Sciatic nerve (tissue), 2 donors: Measurements from ENCODE around the gene GCSAM. TPM values are rescaled to one million over a fixed set of nuclear protein-coding genes. Genes with fewer than 3 reads are reported as not detected.
"Not testable (repeated sequence)": the region's sequence is repeated elsewhere in the genome, so short reads cannot be mapped to it uniquely, and the experiment has no call there.

Experiments used
- ATAC-seq: fragments of 200-7000 bp; cut with Tn5 transposase; one replicate; pipeline ENCODE4 v1.9.1; 2020; ENCODE audit warnings: mild to moderate bottlenecking, moderate library complexity
- DNase-seq: peaks from one replicate; pipeline ENCODE4 v3.0.0-alpha.2; 2020; ENCODE audit warnings: low spot score
- intact Hi-C: fragments of 100-400 bp; cut with DNase I; formaldehyde crosslinking; loops from one replicate; pipeline ENCODE4 v1.14.2; 2022
- microRNA-seq: library from miRNA; unstranded; fragments of <30 nt; microRNA quantifications from one replicate; pipeline ENCODE4 v1.2.0, GENCODE V29; 2020
- total RNA-seq: library from RNA; stranded (reverse); fragmentation: NEBNext Ultra II Directional; extraction: Animal tissue kit (Norgen Biotek cat#: 25700); gene quantifications from one replicate; pipeline ENCODE4 v1.2.1, GENCODE V29; 2021
- donor health status: DM: no; HTN: no; CAD: no.
- donor health status: DM: no; HTN: no; CAD: no.

Gene GCSAM
- total RNA-seq, 1 donor from 2014 or later = 0.22 TPM

GRCh38 chr3:112085735-112086075, 47.3 kb downstream of the GCSAM start:
- DNase-seq (no peak), ATAC-seq (peak; percentile 8)
- intact Hi-C loops = no loop called here

GRCh38 chr3:112084980-112085705, 47.9 kb downstream of the GCSAM start:
- intact Hi-C loops = no loop called here
- ATAC-seq (no peak), DNase-seq (no peak)

DNA sequence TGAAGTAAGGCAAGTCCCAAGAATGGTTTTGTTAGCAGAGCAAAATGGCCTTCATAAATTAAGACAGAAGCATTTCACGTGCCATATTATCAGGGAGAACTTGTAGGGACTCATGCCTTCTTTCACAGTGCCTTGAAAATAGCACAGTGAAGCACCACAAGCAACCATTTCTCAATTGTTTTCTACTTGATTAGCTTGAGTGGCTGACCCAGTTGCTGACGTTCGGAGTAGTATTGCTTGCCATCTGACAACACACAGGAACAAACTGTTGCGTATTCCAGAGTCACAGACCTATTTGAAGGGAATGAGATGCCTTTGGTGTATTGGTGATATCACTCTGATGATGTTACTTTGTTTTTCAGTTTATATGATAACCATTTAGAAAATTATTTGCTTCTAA, 49.8 kb downstream of the GCSAM start:
- no peak for ATAC-seq
- intact Hi-C loops = no loop called here
- no peak for DNase-seq

DNA sequence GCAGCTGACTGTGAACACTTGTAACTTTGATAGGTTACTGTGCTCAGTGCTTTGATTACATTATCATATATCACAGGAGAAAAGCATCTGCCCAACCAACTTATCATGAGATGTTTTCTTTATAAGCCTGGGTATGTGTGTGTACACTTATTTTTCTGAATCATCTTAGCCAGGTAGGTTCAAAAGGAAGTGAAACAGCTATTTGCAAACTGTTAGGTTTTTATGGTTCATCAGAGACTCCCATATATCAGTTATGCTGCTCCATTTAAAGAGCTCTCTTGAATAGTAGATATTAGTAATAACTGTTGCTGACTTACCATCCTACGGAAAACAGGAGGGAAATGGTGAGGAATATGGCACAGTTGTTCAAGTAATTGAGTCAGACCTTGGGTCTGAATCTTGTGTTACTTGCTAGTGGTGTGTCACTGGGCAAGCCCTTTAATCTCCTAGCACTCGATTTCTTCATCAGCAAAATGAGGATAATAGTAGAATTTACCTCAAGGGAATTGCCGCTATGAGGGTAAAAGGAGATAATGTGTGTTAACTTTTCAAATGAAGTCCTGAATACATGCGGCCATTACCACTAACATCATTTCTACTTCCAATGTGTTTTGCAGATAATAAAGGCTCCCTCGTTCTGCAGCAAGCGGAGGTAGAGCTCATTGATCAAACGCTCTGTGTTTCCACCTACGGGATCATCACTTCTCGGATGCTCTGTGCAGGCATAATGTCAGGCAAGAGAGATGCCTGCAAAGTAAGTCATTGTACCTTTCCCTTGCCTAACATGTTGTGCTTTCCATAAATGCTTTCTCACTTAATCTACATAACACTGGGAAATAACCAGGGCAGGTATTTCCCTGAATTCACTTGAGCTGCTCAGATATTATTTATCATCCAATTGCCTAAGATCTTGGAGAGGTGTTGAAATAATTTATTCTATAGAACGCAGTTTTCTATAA, 54.6 kb downstream of the GCSAM start:
- no peak for DNase-seq
- intact Hi-C loops = no loop called here
- ATAC-seq = no peak

- DNase-seq (no peak), ATAC-seq (no peak)
- intact Hi-C loops = no loop called here
Measured at GRCh38 chr3:112074616-112075497, 58.2 kb downstream of the GCSAM start.

DNA sequence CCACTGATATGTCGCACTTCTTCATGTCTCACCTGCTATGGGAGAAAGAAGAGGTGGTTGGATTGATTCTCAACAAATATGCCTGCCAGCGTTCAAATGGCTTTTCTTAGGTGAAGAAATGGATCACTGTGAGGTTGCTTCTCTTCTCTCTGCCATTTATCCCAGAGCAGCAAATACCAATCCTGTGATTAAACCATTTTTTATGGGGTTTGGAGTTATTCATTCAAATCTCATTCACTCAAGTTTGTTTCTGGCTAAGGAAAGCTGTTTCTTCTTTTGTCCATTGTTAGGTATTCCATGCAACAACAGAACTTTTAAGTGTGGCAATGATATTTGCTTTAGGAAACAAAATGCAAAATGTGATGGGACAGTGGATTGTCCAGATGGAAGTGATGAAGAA, 59.0 kb downstream of the GCSAM start:
- intact Hi-C loops = no loop called here
- DNase-seq (no peak), ATAC-seq (no peak)

DNA sequence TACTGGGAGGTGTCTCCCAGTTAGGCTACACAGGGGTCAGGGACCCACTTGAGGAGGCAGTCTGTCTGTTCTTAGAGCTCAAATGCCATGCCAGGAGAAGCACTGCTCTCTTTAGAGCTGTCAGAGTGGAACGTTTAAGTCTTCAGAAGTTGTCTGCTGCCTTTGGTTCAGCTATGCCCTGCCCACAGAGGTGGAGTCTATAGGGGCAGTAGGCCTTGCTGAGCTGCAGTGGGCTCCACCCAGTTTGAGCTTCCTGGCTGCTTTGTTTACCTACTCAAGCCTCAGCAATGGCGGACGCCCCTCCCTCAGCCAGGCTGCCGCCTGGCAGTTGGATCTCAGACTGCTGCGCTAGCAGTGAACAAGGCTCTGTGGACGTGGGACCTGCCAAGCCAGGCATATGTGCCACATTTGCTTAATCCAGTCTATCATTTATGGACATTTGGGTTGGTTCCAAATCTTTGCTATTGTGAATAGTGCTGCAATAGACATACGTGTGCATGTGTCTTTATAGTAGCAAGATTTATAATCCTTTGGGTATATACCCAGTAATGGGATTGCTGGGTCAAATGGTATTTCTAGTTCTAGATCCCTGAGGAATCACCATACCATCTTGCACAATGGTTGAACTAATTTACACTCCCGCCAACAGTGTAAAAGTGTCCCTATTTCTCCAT, 60.5 kb downstream of the GCSAM start:
- intact Hi-C loops, ATAC-seq, DNase-seq: not testable (repeated sequence)

Small RNA genes lying within 50 kb of the gene (microRNA-seq; reads per million reads assigned to microRNA genes)
- not detected for gene MIR567

Other genes with a start within 250 kb of the GCSAM start
- gene ABHD10, start 154.2 kb downstream of the GCSAM start, total RNA-seq = 27.3 TPM
- gene TAGLN3, start 134.3 kb downstream of the GCSAM start, total RNA-seq = 0.62 TPM
- not detected for gene TMPRSS7, start 98.5 kb downstream of the GCSAM start, total RNA-seq
- gene C3orf52, start 46.9 kb downstream of the GCSAM start, total RNA-seq = 9.1 TPM
- gene SLC9C1, start 161.0 kb upstream of the GCSAM start, total RNA-seq = 0.94 TPM
- gene CD200, start 199.9 kb upstream of the GCSAM start, total RNA-seq = 23.8 TPM